AG10803 (cell line): ENCODE data around the gene KMT2C.
"Not testable (repeated sequence)": the region's sequence is repeated elsewhere in the genome, so short reads cannot be mapped to it uniquely, and the experiment has no call there.

Experiments
- DNase-seq: peaks from one replicate; pipeline ENCODE4 v3.0.0; 2010; ENCODE audit warnings: low read depth
- H3K4me3 ChIP-seq: 2 replicates; pipeline ENCODE4 v1.5.1; 2011; ENCODE audit warnings: mild to moderate bottlenecking, low read length, control low read depth
- TF ChIP-seq, protein P1 (sequence below): conservative IDR thresholded peaks from 2 replicates; pipeline ENCODE4 v1.5.1; 2011; ENCODE audit warnings: mild to moderate bottlenecking, low read length, control low read depth, inconsistent platforms

Gene KMT2C

GRCh38 chr7:152430854-152431253 lies 4.9 kb downstream of the KMT2C start:
- no peak overlapping the region for H3K4me3 ChIP-seq
- no peak for DNase-seq
- TF ChIP-seq, protein P1, sequence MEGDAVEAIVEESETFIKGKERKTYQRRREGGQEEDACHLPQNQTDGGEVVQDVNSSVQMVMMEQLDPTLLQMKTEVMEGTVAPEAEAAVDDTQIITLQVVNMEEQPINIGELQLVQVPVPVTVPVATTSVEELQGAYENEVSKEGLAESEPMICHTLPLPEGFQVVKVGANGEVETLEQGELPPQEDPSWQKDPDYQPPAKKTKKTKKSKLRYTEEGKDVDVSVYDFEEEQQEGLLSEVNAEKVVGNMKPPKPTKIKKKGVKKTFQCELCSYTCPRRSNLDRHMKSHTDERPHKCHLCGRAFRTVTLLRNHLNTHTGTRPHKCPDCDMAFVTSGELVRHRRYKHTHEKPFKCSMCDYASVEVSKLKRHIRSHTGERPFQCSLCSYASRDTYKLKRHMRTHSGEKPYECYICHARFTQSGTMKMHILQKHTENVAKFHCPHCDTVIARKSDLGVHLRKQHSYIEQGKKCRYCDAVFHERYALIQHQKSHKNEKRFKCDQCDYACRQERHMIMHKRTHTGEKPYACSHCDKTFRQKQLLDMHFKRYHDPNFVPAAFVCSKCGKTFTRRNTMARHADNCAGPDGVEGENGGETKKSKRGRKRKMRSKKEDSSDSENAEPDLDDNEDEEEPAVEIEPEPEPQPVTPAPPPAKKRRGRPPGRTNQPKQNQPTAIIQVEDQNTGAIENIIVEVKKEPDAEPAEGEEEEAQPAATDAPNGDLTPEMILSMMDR: no peak

GRCh38 chr7:152430118-152430517 lies 5.7 kb downstream of the KMT2C start:
- DNase-seq, H3K4me3 ChIP-seq: not testable (repeated sequence)

DNA sequence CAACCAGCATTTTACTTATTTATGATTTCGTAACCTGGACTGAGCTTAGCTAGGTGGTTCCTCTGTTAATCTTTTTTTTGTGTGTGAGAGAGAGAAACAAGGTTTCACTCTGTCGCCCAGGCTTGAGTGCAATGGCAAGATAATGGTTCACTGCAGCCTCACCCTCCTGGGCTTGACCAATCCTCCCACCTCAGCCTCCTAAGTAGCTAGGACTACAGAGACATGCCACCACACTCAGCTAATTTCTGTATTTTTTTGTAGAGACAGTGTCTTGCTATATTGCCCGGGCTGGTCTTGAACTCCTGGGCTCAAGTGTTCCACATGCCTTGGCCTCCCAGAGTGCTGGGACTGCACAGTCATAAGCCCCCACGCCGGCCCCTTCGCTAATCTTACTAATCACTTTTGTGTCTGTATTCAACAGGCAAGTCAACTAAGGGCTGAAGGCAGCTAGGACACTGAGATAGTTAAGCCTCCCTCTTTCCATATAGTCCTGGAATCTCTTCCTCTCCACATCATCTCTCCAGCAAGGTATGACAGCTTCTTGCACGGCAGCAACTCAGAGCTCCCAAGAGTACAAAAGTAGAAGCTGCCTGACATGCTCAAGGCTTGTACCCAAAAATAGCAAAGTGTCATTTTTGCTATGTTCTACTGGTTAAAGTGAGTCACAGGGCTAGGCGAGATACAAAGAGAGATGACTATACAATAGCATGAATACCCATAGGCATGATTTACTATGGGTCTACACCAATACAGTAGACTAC lies 11.3 kb downstream of the KMT2C start:
- no peak for DNase-seq
- TF ChIP-seq, protein P1: no peak
- H3K4me3 ChIP-seq: no peak overlapping the region

- TF ChIP-seq, protein P1: no peak
- DNase-seq: no peak
- H3K4me3 ChIP-seq: no peak overlapping the region
Observed at GRCh38 chr7:152423991-152424347, 11.8 kb downstream of the KMT2C start.

GRCh38 chr7:152423171-152423570 lies 12.6 kb downstream of the KMT2C start:
- H3K4me3 ChIP-seq, DNase-seq: not testable (repeated sequence)

- H3K4me3 ChIP-seq, DNase-seq: not testable (repeated sequence)
Observed at GRCh38 chr7:152420950-152421349, 14.9 kb downstream of the KMT2C start.

DNA sequence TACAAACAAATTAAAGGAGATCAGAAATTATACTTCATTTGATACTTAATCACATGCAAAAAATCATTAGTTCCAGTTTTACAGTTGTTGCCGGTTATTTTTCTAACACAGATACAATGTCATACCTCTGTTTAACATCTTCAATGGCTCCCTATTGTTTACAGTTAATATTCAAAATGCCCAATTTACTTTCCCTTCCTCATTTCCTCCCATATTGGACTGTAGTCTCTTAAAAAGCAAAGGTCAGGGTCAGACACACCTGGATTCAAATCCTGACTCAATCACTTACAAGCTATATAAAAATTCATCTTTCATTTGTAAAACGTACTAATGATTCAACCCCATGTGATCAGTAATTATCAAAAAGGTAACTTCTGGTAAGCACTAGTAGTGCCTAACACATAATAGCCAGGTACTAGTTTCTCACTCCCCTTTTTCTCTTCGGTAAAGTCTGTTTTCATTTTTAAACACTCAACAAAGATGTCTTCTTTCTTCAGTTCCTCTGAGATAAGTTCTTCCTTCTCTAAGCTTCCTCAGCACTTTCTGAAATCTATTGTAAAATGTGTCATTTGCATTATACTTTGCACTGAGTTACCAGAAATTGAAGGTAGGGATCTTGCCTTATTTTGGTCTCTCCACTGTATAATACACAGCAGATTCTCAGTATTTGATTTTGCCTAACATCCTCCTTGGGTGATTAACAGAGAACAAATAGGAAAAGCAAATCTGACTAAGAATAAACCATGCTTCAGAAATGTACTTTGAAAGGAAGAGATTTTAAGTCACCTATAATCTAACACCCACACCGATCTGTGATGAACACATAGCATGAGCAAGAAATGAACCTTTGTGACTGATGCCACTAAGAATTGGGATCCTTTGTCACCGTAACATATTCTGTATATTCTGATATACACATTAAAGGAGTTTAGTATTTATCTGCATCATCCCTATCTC lies 16.1 kb downstream of the KMT2C start:
- TF ChIP-seq, protein P1: no peak
- no peak overlapping the region for H3K4me3 ChIP-seq
- no peak for DNase-seq

GRCh38 chr7:152414779-152415178 lies 21.0 kb downstream of the KMT2C start:
- TF ChIP-seq, protein P1: no peak
- no peak for DNase-seq
- H3K4me3 ChIP-seq: no peak overlapping the region
